ENCODE results near the gene TMEM38B.
"Not testable (repeated sequence)": the region's sequence is repeated elsewhere in the genome, so short reads cannot be mapped to it uniquely, and the experiment has no call there.

The TMEM38B gene

GRCh38 chr9:105681724-105682123 is 12.6 kb upstream of the TMEM38B start:
- peak; percentile 5 for DNase-seq (ENCODE audit: low read depth)

- no peak for DNase-seq (ENCODE audit: low read depth)
These were observed 10.6 kb upstream of the TMEM38B start for GRCh38 chr9:105683688-105684275.

DNA sequence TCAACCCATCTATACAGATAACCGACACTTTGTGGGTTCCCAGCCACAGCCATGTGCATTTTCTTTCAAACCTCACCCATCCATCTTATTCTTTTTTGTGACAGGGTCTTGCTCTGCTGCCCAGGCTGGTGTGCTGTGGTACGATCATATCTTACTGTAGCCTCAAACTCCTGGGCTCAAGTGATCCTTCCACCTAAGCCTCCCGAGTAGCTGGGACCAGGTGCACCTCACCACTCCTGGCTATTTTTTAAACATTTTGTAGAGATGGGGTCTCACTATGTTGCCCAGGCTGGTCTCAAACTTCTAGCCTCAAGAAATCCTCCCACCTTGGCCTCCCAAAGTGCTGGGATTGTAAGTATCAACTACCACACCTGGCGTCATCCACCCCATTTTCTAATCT is 7.4 kb upstream of the TMEM38B start:
- no peak for DNase-seq (ENCODE audit: low read depth)

- DNase-seq (ENCODE audit: low read depth): no peak
These were observed 3.6 kb upstream of the TMEM38B start for GRCh38 chr9:105690742-105691141.

GRCh38 chr9:105693435-105694189 is 729 bp upstream of the TMEM38B start:
- DNase-seq (ENCODE audit: low read depth): no peak

DNA sequence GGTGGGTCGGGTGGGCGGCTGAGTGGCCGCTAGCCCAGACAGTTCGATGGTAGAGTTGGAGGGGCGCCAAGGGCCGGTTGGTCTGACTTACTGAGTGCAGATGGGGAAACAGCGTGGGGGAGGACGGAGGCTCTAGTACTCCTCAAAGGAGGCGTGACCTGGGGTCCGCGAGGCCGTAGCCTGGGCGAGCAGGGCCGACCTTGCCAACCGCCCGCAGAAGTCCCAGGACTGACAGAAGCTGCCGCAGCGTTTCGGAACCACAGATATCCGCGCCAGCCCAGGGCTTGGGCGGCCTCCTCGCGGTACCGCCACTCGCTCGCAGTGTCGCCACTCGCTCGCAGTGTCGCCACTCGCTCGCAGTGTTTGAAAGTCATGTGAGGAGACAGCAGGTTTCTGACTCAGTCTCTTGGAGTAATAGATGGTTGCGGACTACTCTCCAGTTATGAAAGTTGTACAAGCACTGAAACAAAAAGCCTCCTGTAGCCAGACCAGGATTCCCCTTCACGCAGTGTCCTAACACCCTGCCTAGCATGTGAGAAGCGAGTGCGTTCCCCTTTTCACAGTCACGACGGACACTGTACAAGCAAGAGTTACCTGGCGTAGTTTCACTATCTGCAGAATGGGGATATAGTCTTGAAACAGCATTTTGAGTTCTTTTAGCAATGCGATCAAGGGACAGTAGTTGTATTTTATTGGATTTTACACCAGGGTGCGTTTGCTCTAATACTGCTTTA is 674 bp downstream of the TMEM38B start:
- DNase-seq (ENCODE audit: low read depth): peak; percentile 17

DNA sequence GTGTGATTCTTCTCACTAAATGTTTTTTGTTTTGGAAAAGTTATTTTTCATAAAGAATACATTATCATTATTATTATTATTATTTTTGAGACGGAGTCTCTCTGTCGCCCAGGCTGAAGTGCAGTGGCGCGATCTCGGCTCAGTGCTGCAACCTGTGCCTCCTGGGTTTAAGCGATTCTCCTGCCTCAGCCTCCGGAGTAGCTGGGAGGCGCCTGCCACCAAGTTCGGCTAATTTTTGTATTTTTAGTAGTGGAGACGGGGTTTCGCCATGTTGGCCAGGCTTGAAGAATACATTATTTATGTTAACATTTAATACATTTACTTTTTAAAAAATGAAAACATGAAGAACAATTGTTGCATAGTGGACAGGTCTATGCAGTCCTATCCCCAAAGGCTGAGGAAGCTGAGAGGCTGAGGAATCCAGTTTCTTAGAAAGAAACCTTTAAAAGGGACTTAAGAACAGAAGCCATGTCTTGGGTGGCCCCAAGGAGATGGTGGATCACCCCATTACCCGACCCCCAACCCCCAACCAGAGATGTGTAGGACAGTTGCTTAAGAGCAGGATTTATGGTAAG is 2.0 kb downstream of the TMEM38B start:
- DNase-seq (ENCODE audit: low read depth): no peak

DNA sequence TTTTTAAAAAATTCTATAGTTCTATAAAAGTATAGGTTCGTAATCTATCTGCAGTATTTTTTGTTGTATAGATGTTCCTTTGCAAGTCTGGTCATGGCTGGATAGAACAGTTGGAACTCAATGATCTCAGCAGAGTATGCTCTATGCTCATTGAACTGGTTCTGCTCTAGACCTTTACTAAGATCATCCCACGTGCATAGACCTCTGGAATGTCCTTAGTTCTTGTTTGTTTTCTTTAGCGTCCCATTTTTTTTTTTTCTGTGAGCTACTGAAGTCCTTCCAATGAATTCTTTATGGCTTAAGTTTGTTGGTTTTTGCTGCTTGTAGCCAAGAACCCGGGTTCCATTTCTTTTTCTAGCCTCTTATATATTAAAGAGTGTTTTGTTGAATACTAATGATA is 3.5 kb downstream of the TMEM38B start:
- peak; percentile 8 for DNase-seq (ENCODE audit: low read depth)

DNA sequence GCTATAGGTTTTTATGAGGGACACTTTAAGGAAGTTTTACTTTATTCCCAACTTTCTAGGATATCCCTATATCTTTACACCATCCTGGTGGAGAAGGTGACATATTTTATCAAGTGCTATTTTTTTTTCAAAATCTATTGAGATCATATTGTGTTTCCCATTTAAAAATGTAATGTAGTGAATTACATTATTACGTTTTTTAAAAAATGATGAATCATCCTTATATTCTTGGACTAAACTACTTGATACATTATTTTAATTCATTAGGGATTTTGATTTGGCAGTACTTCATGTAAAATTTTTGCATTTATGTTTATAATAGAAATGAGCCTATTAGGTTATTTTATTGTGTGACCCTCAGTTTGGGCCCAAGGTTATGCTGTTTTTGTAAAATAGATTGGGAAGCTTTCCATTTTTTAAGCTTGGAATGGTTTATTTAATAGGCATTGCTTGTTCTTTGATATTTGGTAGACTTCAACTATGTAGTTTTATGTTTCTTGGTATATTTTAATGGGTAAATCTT is 4.1 kb downstream of the TMEM38B start:
- no peak for DNase-seq (ENCODE audit: low read depth)

DNA sequence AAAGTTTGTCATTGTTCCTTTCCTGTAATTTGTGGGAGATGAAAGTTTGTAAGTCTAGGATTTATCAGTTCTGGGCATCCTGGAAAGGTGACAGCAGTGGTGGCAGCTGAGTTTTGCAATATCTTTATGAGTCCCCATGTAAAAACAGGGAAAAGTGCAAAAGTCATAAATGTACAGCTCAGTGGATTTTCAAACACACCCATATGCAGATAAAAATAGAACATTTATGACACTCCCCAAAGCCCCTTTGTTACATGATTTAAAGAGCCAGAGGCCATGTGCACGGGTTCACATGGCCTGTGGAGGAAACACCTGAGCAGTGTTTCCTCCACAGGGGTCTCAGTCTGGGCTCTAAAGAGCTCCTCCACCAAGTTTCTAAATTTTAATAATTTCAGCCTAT is 6.3 kb downstream of the TMEM38B start:
- DNase-seq (ENCODE audit: low read depth): no peak

GRCh38 chr9:105701145-105701544 is 6.8 kb downstream of the TMEM38B start:
- no peak for DNase-seq (ENCODE audit: low read depth)

DNA sequence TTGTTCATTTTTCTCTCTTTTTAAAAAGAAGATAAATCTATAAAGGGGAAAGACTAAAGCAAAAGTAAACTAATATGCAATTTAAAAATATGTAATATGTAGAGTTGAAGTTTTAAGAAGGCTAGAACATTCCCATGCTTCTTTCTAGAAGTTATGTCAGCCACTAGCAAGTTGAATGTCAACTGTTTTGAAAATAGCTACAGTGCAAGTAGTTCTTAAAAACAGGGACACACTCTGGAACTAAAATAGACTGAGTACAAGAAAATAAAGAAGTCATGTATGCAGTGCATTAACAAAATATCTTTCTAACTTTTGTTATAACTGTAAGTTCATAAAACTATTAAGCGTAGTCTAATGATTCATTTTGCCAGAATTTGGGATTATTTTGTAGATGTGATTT is 7.9 kb downstream of the TMEM38B start:
- no peak for DNase-seq (ENCODE audit: low read depth)

- DNase-seq (ENCODE audit: low read depth): not testable (repeated sequence)
These were observed 9.3 kb downstream of the TMEM38B start for GRCh38 chr9:105703638-105704037.

DNA sequence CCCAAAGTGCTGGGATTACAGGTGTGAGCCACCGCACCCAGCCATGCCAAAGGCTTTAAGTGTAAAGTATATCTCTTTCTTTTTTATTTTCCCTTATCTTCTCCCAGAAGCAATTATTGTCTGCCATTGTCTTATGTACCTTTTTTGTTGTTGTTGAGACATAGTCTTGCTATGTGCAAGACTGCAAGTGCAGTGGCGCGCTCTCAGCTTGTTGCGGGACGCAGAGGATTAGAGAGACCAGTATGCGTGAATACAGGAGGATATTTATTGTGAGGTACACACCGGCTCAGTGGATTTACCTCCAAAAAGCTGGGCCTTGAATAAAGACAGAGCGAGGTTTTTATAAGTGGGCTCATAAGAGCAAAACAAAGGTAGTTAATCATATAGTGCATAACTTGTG is 11.8 kb downstream of the TMEM38B start:
- DNase-seq (ENCODE audit: low read depth): no peak

DNA sequence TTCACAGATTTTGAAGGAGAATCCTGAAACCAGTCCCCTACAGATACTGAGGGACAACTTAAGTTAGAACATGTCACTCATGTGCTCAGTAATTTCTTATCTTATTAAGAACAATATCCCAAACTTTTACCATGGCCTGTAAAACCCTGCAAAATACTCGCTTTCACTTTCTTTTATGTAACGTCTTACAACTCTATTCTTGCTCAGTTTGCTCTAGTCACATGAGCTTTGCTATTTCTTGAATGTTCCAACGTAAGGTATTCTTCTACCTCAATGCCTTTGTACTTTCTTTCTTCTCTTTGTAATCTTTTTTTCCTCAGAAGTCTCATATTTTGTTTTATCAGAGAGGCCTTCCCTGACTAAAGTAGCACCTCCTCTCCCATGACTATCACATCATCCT is 14.1 kb downstream of the TMEM38B start:
- no peak for DNase-seq (ENCODE audit: low read depth)

GRCh38 chr9:105710638-105711037 is 16.3 kb downstream of the TMEM38B start:
- DNase-seq (ENCODE audit: low read depth): no peak

- no peak for DNase-seq (ENCODE audit: low read depth)
These were observed 17.5 kb downstream of the TMEM38B start for GRCh38 chr9:105711867-105712266.

GRCh38 chr9:105712297-105712696 is 18.0 kb downstream of the TMEM38B start:
- no peak for DNase-seq (ENCODE audit: low read depth)

GRCh38 chr9:105712773-105713172 is 18.4 kb downstream of the TMEM38B start:
- DNase-seq (ENCODE audit: low read depth): no peak

- DNase-seq (ENCODE audit: low read depth): no peak
These were observed 19.1 kb downstream of the TMEM38B start for GRCh38 chr9:105713260-105714019.

DNA sequence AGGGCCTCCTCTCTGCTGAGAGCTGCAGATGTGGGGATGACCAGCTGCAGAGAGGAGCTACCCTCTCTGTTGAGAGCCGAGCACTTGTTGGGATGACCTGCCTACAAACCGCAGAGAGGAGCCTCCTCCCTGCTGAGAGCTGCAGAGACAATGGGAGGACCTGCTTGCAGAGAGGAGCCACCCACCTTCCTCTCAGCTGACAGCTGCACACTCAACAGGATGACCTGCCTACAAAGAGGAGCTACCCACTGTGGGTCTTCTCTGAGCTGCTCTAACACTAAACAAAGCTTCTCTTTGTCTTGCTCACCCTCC is 19.6 kb downstream of the TMEM38B start:
- DNase-seq (ENCODE audit: low read depth): no peak

DNA sequence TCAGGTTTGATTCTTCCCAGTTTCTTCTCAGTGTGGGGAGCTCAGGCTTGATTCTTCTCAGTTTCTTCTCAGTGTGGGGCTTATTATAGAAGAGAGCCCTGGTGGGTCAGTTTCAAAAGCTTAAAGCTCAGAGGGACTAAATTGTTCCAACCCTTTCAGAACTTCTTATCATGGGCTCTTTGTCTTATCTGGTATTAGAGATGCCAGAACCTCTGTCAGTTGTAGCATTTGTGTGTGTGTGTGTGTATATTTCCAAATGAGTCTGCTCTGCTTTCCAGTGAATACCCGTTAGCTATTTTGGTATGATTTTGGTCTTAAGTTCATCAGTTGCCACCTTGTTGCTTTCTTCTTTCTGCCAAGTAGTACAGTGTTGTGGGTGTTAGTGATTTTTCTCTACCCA is 21.8 kb downstream of the TMEM38B start:
- DNase-seq (ENCODE audit: low read depth): no peak

All from fibroblast of the conjunctiva (primary cell).